Occipital lobe (tissue), 2 donors: Measurements from ENCODE around the gene ESYT2. TPM values are rescaled to one million over a fixed set of nuclear protein-coding genes. Genes with fewer than 3 reads are reported as not detected.

Experiments
- DNase-seq: peaks from one replicate; lab custom pipeline; 2025; lab: John Stamatoyannopoulos, UW
- total RNA-seq: library from RNA; depleted of rRNA; stranded (reverse); fragments of >200 nt; gene quantifications from one replicate; pipeline ENCODE4 v1.2.3, GENCODE V29; 2014

The ESYT2 gene
- total RNA-seq, 1 donor from 2014 or later: 125 TPM

- DNase-seq: no peak
Observed at GRCh38 chr7:158828133-158829020, 932 bp downstream of the ESYT2 start.

- no peak for DNase-seq
Observed at GRCh38 chr7:158827411-158828132, 1.7 kb downstream of the ESYT2 start.

GRCh38 chr7:158825628-158826289 is 3.5 kb downstream of the ESYT2 start:
- no peak for DNase-seq

GRCh38 chr7:158824028-158824427 is 5.3 kb downstream of the ESYT2 start:
- no peak for DNase-seq

- DNase-seq: no peak
Observed at GRCh38 chr7:158821171-158822031, 7.9 kb downstream of the ESYT2 start.

- DNase-seq: no peak
Observed at GRCh38 chr7:158820656-158821055, 8.7 kb downstream of the ESYT2 start.

- no peak for DNase-seq
Observed at GRCh38 chr7:158819571-158820203, 9.6 kb downstream of the ESYT2 start.

- DNase-seq: peak; percentile 28
Observed at GRCh38 chr7:158818325-158819213, 10.7 kb downstream of the ESYT2 start.

GRCh38 chr7:158816995-158817394 is 12.3 kb downstream of the ESYT2 start:
- no peak for DNase-seq

- no peak for DNase-seq
Observed at GRCh38 chr7:158816271-158816670, 13.0 kb downstream of the ESYT2 start.

- no peak for DNase-seq
Observed at GRCh38 chr7:158815800-158816128, 13.5 kb downstream of the ESYT2 start.

GRCh38 chr7:158815083-158815799 is 14.1 kb downstream of the ESYT2 start:
- DNase-seq: no peak

- DNase-seq: no peak
Observed at GRCh38 chr7:158814637-158815036, 14.7 kb downstream of the ESYT2 start.

GRCh38 chr7:158812684-158813083 is 16.6 kb downstream of the ESYT2 start:
- no peak for DNase-seq

GRCh38 chr7:158811894-158812293 is 17.4 kb downstream of the ESYT2 start:
- no peak for DNase-seq

- DNase-seq: no peak
Observed at GRCh38 chr7:158811461-158811860, 17.8 kb downstream of the ESYT2 start.

- DNase-seq: no peak
Observed at GRCh38 chr7:158810846-158811245, 18.5 kb downstream of the ESYT2 start.

GRCh38 chr7:158809596-158809995 is 19.7 kb downstream of the ESYT2 start:
- DNase-seq: no peak

- no peak for DNase-seq
Observed at GRCh38 chr7:158808126-158808525, 21.2 kb downstream of the ESYT2 start.
